Muscle layer of duodenum (tissue), 2 donors: ENCODE measurements around the gene AMBRA1.

ENCODE experiments used
- H3K27ac ChIP-seq: one replicate; pipeline ENCODE4 v1.7.0; 2013; ENCODE audit warnings: mild to moderate bottlenecking, low read length
- H3K27me3 ChIP-seq: one replicate; pipeline ENCODE4 v1.7.0; 2013; ENCODE audit warnings: low read depth, mild to moderate bottlenecking, control low read depth, low read length
- H3K36me3 ChIP-seq, 2 donors: one replicate each; pipeline ENCODE4 v1.7.0; 2013; ENCODE audit warnings: low read length in 2 of 2, control low read depth in 1 of 2, mild to moderate bottlenecking in 1 of 2; ENCODE audit not compliant: insufficient read depth in 2 of 2, control insufficient read depth in 1 of 2
- H3K4me1 ChIP-seq, 2 donors: one replicate each; pipeline ENCODE4 v1.7.0; 2013; ENCODE audit warnings: low read length in 2 of 2, mild to moderate bottlenecking in 2 of 2, control low read depth in 1 of 2, moderate library complexity in 1 of 2; ENCODE audit not compliant: insufficient read depth in 2 of 2, control insufficient read depth in 1 of 2
- H3K4me3 ChIP-seq, 2 donors: one replicate each; pipeline ENCODE4 v1.7.0; 2013; ENCODE audit warnings: low read length in 2 of 2, low read depth in 1 of 2, mild to moderate bottlenecking in 1 of 2
- H3K9me3 ChIP-seq, 2 donors: one replicate each; pipeline ENCODE4 v1.7.0; 2013; ENCODE audit warnings: low read length in 2 of 2, control low read depth in 1 of 2, mild to moderate bottlenecking in 1 of 2; ENCODE audit not compliant: control insufficient read depth in 1 of 2
- donor health status: healthy.

AMBRA1 gene

GRCh38 chr11:46492532-46492931 is 101.3 kb downstream of the AMBRA1 start:
- Histone ChIP-seq H3K4me1 (peaks cover 0 to 17% of the 10 kb centered on the region in 2 donors), H3K27me3 (no peaks in the 10 kb centered on the region), H3K9me3 (no peaks in the 10 kb centered on the region), H3K27ac (peak overlapping the region; percentile 64), H3K4me3 (no peak overlapping the region), H3K36me3 (peaks cover 10 to 27% of the 10 kb centered on the region in 2 donors)

- Histone ChIP-seq H3K9me3 (no peaks in the 10 kb centered on the region), H3K27me3 (no peaks in the 10 kb centered on the region), H3K4me1 (peaks cover 0 to 14% of the 10 kb centered on the region in 2 donors), H3K36me3 (peaks cover 10 to 27% of the 10 kb centered on the region in 2 donors), H3K4me3 (no peak overlapping the region), H3K27ac (peak overlapping the region; percentile 64)
Observed at GRCh38 chr11:46491661-46492330, 102.0 kb downstream of the AMBRA1 start.

DNA sequence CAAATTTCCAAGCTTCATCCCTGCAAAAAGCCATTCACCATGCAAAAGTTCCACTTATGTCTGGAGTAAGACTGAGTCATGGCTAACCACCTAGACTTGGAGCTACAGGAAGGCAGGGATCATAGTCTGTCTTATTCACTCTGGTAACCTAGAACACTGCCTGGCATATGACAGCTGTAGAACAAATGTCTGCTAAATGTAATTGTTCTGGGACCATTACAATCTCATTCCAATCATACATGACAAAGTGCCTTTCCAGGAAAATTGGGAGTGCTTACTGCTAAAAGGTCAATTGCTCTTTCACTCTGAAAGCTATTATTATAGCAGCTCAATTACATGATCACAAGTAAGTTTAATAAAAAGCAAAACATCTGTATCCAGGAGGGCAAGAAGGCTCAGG is 103.2 kb downstream of the AMBRA1 start:
- H3K4me3 ChIP-seq = no peak overlapping the region
- H3K9me3 ChIP-seq = no peaks in the 10 kb centered on the region

GRCh38 chr11:46489656-46490560 is 103.9 kb downstream of the AMBRA1 start:
- H3K4me1 ChIP-seq = peaks cover 0 to 14% of the 10 kb centered on the region in 2 donors
- H3K4me3 ChIP-seq = no peak overlapping the region
- H3K27me3 ChIP-seq = no peaks in the 10 kb centered on the region
- H3K9me3 ChIP-seq = no peaks in the 10 kb centered on the region
- peaks cover 10 to 27% of the 10 kb centered on the region in 2 donors for H3K36me3 ChIP-seq
- no peak overlapping the region for H3K27ac ChIP-seq

More for the DNA sequence above, 103.2 kb downstream of the AMBRA1 start:
- Histone ChIP-seq H3K4me1 (peaks cover 0 to 14% of the 10 kb centered on the region in 2 donors), H3K36me3 (peaks cover 10 to 27% of the 10 kb centered on the region in 2 donors), H3K27ac (no peak overlapping the region), H3K27me3 (no peaks in the 10 kb centered on the region)

- Histone ChIP-seq H3K27me3 (no peaks in the 10 kb centered on the region), H3K4me1 (peaks cover 0 to 1% of the 10 kb centered on the region in 2 donors), H3K9me3 (no peaks in the 10 kb centered on the region), H3K36me3 (peaks cover 4% of the 10 kb centered on the region in 2 donors), H3K27ac (no peak overlapping the region), H3K4me3 (no peak overlapping the region)
Observed at GRCh38 chr11:46485856-46486443, 107.9 kb downstream of the AMBRA1 start.

DNA sequence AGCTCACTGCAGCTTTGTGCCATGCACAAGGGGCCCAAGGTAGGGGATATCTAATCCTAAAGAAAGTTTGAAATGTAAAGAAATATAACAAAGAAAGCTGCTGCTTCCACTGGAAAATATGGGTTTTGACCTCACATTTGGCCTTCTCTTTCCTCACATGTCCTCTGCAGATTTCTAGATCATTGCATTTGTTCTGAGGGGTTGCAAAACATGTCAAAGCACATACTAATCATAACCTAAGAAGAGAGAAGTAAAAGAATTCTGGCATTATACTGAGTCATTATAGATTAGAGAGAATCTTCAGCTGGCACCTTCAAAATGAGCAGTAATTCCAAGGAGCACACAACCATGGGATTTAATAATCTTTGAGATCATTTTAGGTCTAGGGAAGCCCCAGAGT is 109.7 kb downstream of the AMBRA1 start:
- Histone ChIP-seq H3K4me3 (no peak overlapping the region), H3K4me1 (peaks cover 0 to 3% of the 10 kb centered on the region in 2 donors), H3K36me3 (no peaks in the 10 kb centered on the region), H3K9me3 (no peaks in the 10 kb centered on the region), H3K27me3 (no peaks in the 10 kb centered on the region), H3K27ac (no peak overlapping the region)

GRCh38 chr11:46480909-46481308 is 112.9 kb downstream of the AMBRA1 start:
- Histone ChIP-seq H3K4me1 (peaks cover 0 to 3% of the 10 kb centered on the region in 2 donors), H3K9me3 (no peaks in the 10 kb centered on the region), H3K4me3 (no peak overlapping the region), H3K36me3 (no peaks in the 10 kb centered on the region), H3K27me3 (no peaks in the 10 kb centered on the region), H3K27ac (no peak overlapping the region)

GRCh38 chr11:46480166-46480726 is 113.6 kb downstream of the AMBRA1 start:
- no peak overlapping the region for H3K27ac ChIP-seq
- H3K4me3 ChIP-seq = no peak overlapping the region
- peaks cover 0 to 3% of the 10 kb centered on the region in 2 donors for H3K4me1 ChIP-seq
- H3K36me3 ChIP-seq = no peaks in the 10 kb centered on the region
- no peaks in the 10 kb centered on the region for H3K9me3 ChIP-seq
- H3K27me3 ChIP-seq = no peaks in the 10 kb centered on the region

DNA sequence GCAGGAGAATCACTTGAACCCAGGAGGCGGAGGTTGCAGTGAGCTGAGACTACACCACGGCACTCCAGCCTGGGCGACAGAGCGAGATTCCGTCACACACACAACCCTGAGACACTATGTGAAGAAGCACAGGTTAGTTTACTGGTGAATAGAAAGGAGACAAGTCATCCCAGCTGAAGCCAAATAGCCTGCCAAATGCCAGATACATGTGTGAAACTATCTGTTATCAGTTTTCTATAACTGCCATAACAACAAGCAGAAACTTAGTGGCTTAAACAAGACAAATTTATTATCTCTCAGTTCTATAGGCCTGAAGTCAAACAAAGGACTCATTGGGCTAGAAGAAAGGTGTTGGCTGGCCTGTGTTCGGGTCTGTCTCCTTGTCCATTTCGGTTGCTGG is 114.2 kb downstream of the AMBRA1 start:
- H3K27ac ChIP-seq = no peak overlapping the region
- H3K9me3 ChIP-seq = no peaks in the 10 kb centered on the region
- no peaks in the 10 kb centered on the region for H3K36me3 ChIP-seq
- H3K27me3 ChIP-seq = no peaks in the 10 kb centered on the region
- no peak overlapping the region for H3K4me3 ChIP-seq
- H3K4me1 ChIP-seq = peaks cover 0 to 3% of the 10 kb centered on the region in 2 donors

DNA sequence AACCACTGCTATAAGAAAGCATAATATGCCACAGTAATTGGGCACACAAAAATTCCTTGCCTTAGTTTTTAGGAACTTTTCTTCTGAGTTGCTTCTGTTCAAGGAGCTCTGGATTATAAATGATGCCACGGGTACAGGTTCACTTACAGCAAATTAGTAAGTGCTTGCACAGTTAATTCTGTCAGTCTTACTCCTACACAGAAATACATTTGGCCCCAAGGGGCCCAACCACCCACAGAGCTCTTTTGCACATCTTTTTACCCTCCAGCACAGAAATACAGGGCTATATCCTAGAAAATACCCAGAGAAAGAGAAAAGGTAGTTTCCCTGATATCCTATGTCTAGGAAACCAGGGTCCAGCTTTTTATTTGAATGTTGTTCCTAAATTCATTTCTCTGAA is 115.6 kb downstream of the AMBRA1 start:
- Histone ChIP-seq H3K9me3 (no peaks in the 10 kb centered on the region), H3K4me3 (no peak overlapping the region)

GRCh38 chr11:46477136-46477535 is 116.7 kb downstream of the AMBRA1 start:
- H3K27me3 ChIP-seq = no peaks in the 10 kb centered on the region
- H3K27ac ChIP-seq = no peak overlapping the region
- no peaks in the 10 kb centered on the region for H3K9me3 ChIP-seq
- H3K36me3 ChIP-seq = no peaks in the 10 kb centered on the region
- H3K4me3 ChIP-seq = no peak overlapping the region
- peaks cover 0 to 3% of the 10 kb centered on the region in 2 donors for H3K4me1 ChIP-seq

More for the DNA sequence above, 115.6 kb downstream of the AMBRA1 start:
- H3K27ac ChIP-seq = no peak overlapping the region
- peaks cover 0 to 3% of the 10 kb centered on the region in 2 donors for H3K4me1 ChIP-seq
- no peaks in the 10 kb centered on the region for H3K36me3 ChIP-seq
- no peaks in the 10 kb centered on the region for H3K27me3 ChIP-seq
